ENCODE data around the gene EPM2A. TPM values are rescaled to one million over a fixed set of nuclear protein-coding genes. Genes with fewer than 3 reads are reported as not detected.

EPM2A gene
- total RNA-seq, 2 experiments from 2014 or later, result 34.9 to 39.2 TPM

DNA sequence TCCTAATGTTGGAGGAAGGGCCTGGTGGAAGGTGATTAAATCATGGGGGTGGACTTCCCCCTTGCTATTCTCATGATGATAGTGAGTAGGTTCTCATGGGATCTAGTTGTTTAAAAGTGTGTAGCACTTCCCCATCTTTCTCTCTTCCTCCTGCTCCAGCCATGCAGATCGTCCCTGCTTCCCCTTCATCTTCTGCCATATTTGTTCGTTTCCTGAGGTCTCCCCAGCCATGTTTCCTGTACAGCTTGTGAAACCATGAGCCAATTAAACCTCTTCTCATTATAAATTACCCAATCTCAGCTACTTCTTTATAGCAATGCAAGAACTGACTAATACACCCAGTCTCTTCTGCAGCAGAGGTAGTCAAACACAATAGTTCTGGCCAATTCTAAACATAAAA, 5.4 kb downstream of the EPM2A start:
- no TSS peak for BruUV-seq (replicated peaks)
- intact Hi-C loops (cut with micrococcal nuclease; ENCODE audit: unreplicated experiment), result loop anchor here (10.0 kb wide), 1 partner anchor 1515 kb away; no protein-coding TSS in a partner anchor
- Histone ChIP-seq H3K4me2 (ENCODE audit: low read length) (no peak overlapping the region), H3K9me3 (ENCODE audit: low read length) (peaks cover 36% of the 10 kb centered on the region), H3K27ac (ENCODE audit: low read depth, low read length, poor library complexity, severe bottlenecking) (no peak overlapping the region), H2AFZ (ENCODE audit: low read length) (no peak overlapping the region), H3K4me1 (ENCODE audit: insufficient read depth, low read length, poor library complexity, severe bottlenecking) (peaks cover 8% of the 10 kb centered on the region), H3K9me2 (ENCODE audit: insufficient read depth, low read length) (no peaks in the 10 kb centered on the region), H3K4me3 (ENCODE audit: low read depth, low read length, poor library complexity, severe bottlenecking) (no peak overlapping the region), H4K20me1 (ENCODE audit: insufficient read depth, low read length) (no peaks in the 10 kb centered on the region), H3K79me2 (ENCODE audit: insufficient read depth, low read depth, low read length) (peaks cover 52% of the 10 kb centered on the region; the same call in 1 of the 2 replicates), H3K36me3 (ENCODE audit: insufficient read depth, low read length) (peaks cover 44% of the 10 kb centered on the region)
- DNase-seq (ENCODE audit: low spot score), result no peak
- TF ChIP-seq, protein P1, sequence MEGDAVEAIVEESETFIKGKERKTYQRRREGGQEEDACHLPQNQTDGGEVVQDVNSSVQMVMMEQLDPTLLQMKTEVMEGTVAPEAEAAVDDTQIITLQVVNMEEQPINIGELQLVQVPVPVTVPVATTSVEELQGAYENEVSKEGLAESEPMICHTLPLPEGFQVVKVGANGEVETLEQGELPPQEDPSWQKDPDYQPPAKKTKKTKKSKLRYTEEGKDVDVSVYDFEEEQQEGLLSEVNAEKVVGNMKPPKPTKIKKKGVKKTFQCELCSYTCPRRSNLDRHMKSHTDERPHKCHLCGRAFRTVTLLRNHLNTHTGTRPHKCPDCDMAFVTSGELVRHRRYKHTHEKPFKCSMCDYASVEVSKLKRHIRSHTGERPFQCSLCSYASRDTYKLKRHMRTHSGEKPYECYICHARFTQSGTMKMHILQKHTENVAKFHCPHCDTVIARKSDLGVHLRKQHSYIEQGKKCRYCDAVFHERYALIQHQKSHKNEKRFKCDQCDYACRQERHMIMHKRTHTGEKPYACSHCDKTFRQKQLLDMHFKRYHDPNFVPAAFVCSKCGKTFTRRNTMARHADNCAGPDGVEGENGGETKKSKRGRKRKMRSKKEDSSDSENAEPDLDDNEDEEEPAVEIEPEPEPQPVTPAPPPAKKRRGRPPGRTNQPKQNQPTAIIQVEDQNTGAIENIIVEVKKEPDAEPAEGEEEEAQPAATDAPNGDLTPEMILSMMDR (conservative IDR thresholded peaks at IDR 0.05; ENCODE audit: low read length), result no peak
- no peak for TF ChIP-seq EZH2phosphoT487 (IDR thresholded peaks at IDR 0.05; ENCODE audit: borderline replicate concordance, low read depth, low read length)
- POLR2A ChIA-PET, result interaction anchor here (2.3 kb wide), 1 partner anchor 9 kb away, joined by 8 read pairs; no protein-coding TSS in a partner anchor
- CTCF ChIA-PET (ENCODE audit: unreplicated experiment), result no interaction called here

DNA sequence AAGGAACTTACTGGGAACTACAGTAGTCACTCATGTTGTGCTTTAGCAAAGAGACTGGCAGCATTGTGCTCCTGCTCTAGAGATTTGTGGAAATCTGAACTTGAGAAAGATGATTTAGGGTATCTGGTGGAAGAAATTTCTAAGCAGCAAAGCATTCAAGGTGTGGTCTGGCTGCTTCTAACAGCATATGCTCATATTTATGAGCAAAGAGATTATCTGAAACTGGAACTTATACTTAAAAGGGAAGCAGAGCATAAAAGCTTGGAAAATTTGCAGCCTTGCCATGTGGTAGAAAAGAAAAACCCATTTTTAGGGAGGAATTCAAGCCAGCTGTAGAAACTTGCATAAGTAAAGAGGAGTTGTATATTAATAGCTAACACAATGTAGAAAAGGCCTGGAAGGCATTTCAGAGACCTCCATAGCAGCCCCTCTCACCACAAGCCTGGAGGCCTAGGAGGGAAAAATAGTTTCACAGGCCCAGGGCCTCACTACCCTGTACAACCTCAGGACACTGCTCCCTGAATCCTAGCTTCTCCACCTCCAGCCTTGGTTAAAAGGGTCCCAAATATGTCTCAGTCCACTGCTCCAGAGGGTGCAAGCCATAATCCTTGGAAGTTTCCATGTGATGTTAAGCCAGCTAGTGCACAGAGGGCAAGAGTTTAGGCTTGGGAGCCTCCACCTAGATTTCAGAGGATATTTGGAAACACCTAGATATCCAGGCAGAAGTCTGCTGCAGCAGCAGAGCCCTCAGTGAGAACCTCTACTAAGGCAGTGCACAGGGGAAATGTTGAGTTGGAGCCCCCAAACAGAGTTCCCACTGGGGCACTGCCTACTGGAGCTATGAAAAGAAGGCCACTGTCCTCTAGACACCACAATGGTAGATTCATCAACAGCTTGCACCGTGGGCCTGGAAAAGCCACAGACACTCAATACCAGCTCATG, 6.6 kb downstream of the EPM2A start:
- H4K20me1 ChIP-seq (ENCODE audit: insufficient read depth, low read length), result no peaks in the 10 kb centered on the region
- peaks cover 40% of the 10 kb centered on the region for H3K9me3 ChIP-seq (ENCODE audit: low read length)
- TF ChIP-seq EZH2phosphoT487 (IDR thresholded peaks at IDR 0.05; ENCODE audit: borderline replicate concordance, low read depth, low read length), result no peak
- TF ChIP-seq, protein P1 (conservative IDR thresholded peaks at IDR 0.05; ENCODE audit: low read length), result no peak
- no peak overlapping the region for H2AFZ ChIP-seq (ENCODE audit: low read length)
- H3K27ac ChIP-seq (ENCODE audit: low read depth, low read length, poor library complexity, severe bottlenecking), result no peak overlapping the region
- no peak overlapping the region for H3K4me2 ChIP-seq (ENCODE audit: low read length)
- POLR2A ChIA-PET, result interaction anchor here (0.5 to 2.3 kb wide), 2 partner anchors 8 to 1480 kb away, joined by 3 to 8 read pairs; no protein-coding TSS in a partner anchor
- BruUV-seq (replicated peaks), result no TSS peak
- DNase-seq (ENCODE audit: low spot score), result peak; percentile 18
- CTCF ChIA-PET (ENCODE audit: unreplicated experiment), result no interaction called here
- H3K36me3 ChIP-seq (ENCODE audit: insufficient read depth, low read length), result peaks cover 44% of the 10 kb centered on the region
- no peaks in the 10 kb centered on the region for H3K9me2 ChIP-seq (ENCODE audit: insufficient read depth, low read length)
- H3K79me2 ChIP-seq (ENCODE audit: insufficient read depth, low read depth, low read length), result peaks cover 52% of the 10 kb centered on the region; the same call in 1 of the 2 replicates
- H3K4me3 ChIP-seq (ENCODE audit: low read depth, low read length, poor library complexity, severe bottlenecking), result no peak overlapping the region
- intact Hi-C loops (cut with micrococcal nuclease; ENCODE audit: unreplicated experiment), result no loop called here
- peaks cover 2% of the 10 kb centered on the region for H3K4me1 ChIP-seq (ENCODE audit: insufficient read depth, low read length, poor library complexity, severe bottlenecking)

All from OCI-LY7 (cell line).